ENCODE results near the gene SBF2. TPM values are rescaled to one million over a fixed set of nuclear protein-coding genes. Genes with fewer than 3 reads are reported as not detected.

The SBF2 gene
- total and polyA plus RNA-seq, 2 of the 13 experiments (the other 11 are each of a cell fraction or from before 2014, with no cell fraction given): 24.0 to 45.8 TPM

DNA sequence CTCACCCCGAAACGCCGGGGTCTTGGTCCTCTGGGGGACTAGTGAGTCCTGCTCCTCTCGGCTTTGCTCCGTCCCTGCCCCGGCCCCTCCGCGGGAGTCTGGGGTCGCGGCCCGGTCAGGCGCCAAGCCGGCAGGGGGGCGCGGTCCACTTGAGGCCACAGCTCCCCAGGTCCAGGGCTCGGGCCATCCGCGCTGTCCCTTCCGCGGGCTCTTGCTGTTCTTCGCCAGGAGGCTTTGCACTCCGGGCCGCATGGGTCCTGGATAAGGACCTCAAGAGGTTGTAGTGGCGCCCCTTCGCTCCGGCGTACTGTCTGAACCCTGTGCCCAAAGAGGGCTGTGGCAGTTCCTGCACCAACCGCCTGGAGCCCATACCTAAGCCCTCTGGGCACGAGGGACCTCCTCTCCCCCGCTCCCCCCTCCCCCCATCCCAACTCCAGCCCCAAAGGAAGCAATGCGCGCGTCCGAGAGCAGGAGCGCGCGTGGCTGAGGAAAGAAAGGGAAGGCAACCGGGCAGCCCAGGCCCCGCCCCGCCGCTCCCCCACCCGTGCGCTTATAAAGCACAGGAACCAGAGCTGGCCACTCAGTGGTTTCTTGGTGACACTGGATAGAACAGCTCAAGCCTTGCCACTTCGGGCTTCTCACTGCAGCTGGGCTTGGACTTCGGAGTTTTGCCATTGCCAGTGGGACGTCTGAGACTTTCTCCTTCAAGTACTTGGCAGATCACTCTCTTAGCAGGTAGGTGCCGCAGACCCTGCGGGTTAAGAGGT, 10.7 kb upstream of the SBF2 start, which contains the start of gene ADM (continued):
- TF ChIP-seq HBP1 (CRISPR knock-in tag; IDR thresholded peaks at IDR 0.05; ENCODE audit: low read depth): no peak
- TF ChIP-seq CEBPG (CRISPR knock-in tag; IDR thresholded peaks at IDR 0.05): no peak
- TF ChIP-seq ZKSCAN8 (CRISPR knock-in tag; IDR thresholded peaks at IDR 0.05; ENCODE audit: borderline replicate concordance): no peak; the same call in 1 of the 2 replicates
- TF ChIP-seq GABPA (IDR thresholded peaks at IDR 0.05; ENCODE audit: low read depth, low read length): no peak
- 0 out of 2 replicates have a peak, but pooled peaks have one; percentile 4 for TF ChIP-seq GABPA (CRISPR knock-in tag; IDR thresholded peaks at IDR 0.05; ENCODE audit: low read depth)
- TF ChIP-seq ZNF839 (CRISPR knock-in tag; IDR thresholded peaks at IDR 0.05; ENCODE audit: borderline replicate concordance): no peak
- no peak for TF ChIP-seq ZBTB39 (CRISPR knock-in tag; IDR thresholded peaks at IDR 0.05)
- TF ChIP-seq KDM4B (CRISPR knock-in tag; IDR thresholded peaks at IDR 0.05): no peak; the same call in 1 of the 2 replicates
- TF ChIP-seq AGO1 (IDR thresholded peaks at IDR 0.05; ENCODE audit: low read depth, low read length, poor library complexity, severe bottlenecking): peak; percentile 1
- no peak for TF ChIP-seq SIX1 (CRISPR knock-in tag; IDR thresholded peaks at IDR 0.05; ENCODE audit: borderline replicate concordance)
- no peak for TF ChIP-seq ZNF615 (CRISPR knock-in tag; IDR thresholded peaks at IDR 0.05; ENCODE audit: borderline replicate concordance)
- TF ChIP-seq, protein P1, sequence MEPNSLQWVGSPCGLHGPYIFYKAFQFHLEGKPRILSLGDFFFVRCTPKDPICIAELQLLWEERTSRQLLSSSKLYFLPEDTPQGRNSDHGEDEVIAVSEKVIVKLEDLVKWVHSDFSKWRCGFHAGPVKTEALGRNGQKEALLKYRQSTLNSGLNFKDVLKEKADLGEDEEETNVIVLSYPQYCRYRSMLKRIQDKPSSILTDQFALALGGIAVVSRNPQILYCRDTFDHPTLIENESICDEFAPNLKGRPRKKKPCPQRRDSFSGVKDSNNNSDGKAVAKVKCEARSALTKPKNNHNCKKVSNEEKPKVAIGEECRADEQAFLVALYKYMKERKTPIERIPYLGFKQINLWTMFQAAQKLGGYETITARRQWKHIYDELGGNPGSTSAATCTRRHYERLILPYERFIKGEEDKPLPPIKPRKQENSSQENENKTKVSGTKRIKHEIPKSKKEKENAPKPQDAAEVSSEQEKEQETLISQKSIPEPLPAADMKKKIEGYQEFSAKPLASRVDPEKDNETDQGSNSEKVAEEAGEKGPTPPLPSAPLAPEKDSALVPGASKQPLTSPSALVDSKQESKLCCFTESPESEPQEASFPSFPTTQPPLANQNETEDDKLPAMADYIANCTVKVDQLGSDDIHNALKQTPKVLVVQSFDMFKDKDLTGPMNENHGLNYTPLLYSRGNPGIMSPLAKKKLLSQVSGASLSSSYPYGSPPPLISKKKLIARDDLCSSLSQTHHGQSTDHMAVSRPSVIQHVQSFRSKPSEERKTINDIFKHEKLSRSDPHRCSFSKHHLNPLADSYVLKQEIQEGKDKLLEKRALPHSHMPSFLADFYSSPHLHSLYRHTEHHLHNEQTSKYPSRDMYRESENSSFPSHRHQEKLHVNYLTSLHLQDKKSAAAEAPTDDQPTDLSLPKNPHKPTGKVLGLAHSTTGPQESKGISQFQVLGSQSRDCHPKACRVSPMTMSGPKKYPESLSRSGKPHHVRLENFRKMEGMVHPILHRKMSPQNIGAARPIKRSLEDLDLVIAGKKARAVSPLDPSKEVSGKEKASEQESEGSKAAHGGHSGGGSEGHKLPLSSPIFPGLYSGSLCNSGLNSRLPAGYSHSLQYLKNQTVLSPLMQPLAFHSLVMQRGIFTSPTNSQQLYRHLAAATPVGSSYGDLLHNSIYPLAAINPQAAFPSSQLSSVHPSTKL (CRISPR knock-in tag; IDR thresholded peaks at IDR 0.05): peak; percentile 26; the same call in 1 of the 2 replicates
- 0 out of 2 replicates have a peak, but pooled peaks have one; percentile 58 for TF ChIP-seq ZFP37 (CRISPR knock-in tag; IDR thresholded peaks at IDR 0.05; ENCODE audit: borderline replicate concordance)
- TF ChIP-seq, protein P2, sequence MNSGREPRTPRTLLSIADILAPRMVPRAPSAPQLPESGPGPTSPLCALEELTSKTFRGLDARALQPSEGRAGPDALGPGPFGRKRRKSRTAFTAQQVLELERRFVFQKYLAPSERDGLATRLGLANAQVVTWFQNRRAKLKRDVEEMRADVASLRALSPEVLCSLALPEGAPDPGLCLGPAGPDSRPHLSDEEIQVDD (CRISPR knock-in tag; IDR thresholded peaks at IDR 0.05; ENCODE audit: borderline replicate concordance): no peak
- no peak for TF ChIP-seq ZZZ3 (CRISPR knock-in tag; IDR thresholded peaks at IDR 0.05; ENCODE audit: borderline replicate concordance)
- no peak for TF ChIP-seq ZNF775 (CRISPR knock-in tag; IDR thresholded peaks at IDR 0.05; ENCODE audit: borderline replicate concordance)
- no peak for TF ChIP-seq ZNF101 (CRISPR knock-in tag; IDR thresholded peaks at IDR 0.05; ENCODE audit: borderline replicate concordance, low read depth)
- no peak for TF ChIP-seq NFIB (CRISPR knock-in tag; IDR thresholded peaks at IDR 0.05; ENCODE audit: borderline replicate concordance)
- peak; percentile 39 for TF ChIP-seq AGO2 (optimal IDR thresholded peaks at IDR 0.05; ENCODE audit: low read depth, low read length)
